Thyroid gland (tissue), 4 donors: ENCODE results near the gene RPL5.

Experiments used
- CTCF ChIP-seq, 6 experiments: fragments of 200-600 bp in 3 of 6; fragments of 450-650 bp in 3 of 6; sonication (generic) in 3 of 6; IDR thresholded peaks; one replicate each; pipeline ENCODE4 v1.5.1; 2016 to 2019; ENCODE audit warnings: antibody characterized with exemption in 6 of 6, mild to moderate bottlenecking in 2 of 6, inconsistent platforms in 1 of 6, moderate library complexity in 1 of 6
- POLR2A ChIP-seq, 2 donors: fragments of 450-650 bp; IDR thresholded peaks; one replicate each; pipeline ENCODE4 v1.6.1; 2017; ENCODE audit warnings: antibody characterized with exemption in 2 of 2, mild to moderate bottlenecking in 2 of 2, moderate library complexity in 1 of 2

DNA sequence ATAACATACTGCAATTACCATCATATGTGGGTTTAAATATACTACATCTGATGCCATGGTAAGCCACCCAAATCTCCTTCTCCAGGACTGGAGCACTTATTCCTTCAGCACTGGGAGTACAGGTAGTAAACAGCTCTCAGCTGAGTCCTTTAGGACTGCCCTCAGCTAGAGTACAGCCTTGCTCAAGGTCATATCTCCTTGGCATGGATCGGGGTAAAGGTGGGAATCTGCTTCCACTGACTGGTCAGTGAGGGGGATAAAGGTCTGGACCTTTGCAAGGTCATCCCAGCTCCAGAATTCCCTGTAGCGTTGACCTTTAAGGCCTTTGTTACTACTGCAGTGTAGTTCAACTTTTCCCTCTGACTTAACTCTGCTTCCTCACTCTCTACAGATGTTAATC, 38.8 kb downstream of the RPL5 start:
- no peak for TF ChIP-seq CTCF (IDR thresholded peaks at IDR 0.05)
- TF ChIP-seq POLR2A (IDR thresholded peaks at IDR 0.05) = no peak
